ENCODE results near the gene PRPF19. TPM values are rescaled to one million over a fixed set of nuclear protein-coding genes. Genes with fewer than 3 reads are reported as not detected.

PRPF19 gene
- total RNA-seq, 3 donors from 2014 or later (not counting 1 experiment from before 2014, with no cell fraction given): 61.0 to 69.7 (median 67.5) TPM

- 83% methylated on average over 10 of the region's 10 CpGs for WGBS (ENCODE audit: insufficient coverage)
- peak overlapping the region; percentile 4 for H3K4me3 Mint-ChIP-seq
- H3K27me3 ChIP-seq (ENCODE audit: control insufficient read depth, insufficient read depth, low read length): no peaks in the 10 kb centered on the region
- H3K27me3 Mint-ChIP-seq (ENCODE audit: low read depth in 2 of 2): no peaks in the 10 kb centered on the region
- TF ChIP-seq CTCF (IDR thresholded peaks at IDR 0.05): no peak
- H3K4me1 ChIP-seq (ENCODE audit: control insufficient read depth, insufficient read depth, low read length): peaks cover 33% of the 10 kb centered on the region
- no peak overlapping the region for H3K4me3 ChIP-seq (ENCODE audit: low read length)
- no peaks in the 10 kb centered on the region for H3K9me3 Mint-ChIP-seq
- intact Hi-C loops (cut with micrococcal nuclease): no loop called here
- no peak for DNase-seq
- no peaks in the 10 kb centered on the region for H3K9me3 ChIP-seq (ENCODE audit: control insufficient read depth, insufficient read depth, low read length)
- H3K27ac ChIP-seq (ENCODE audit: low read length): no peak overlapping the region
- H3K4me1 Mint-ChIP-seq: peaks cover 39 to 52% of the 10 kb centered on the region in 2 donors
- H3K36me3 Mint-ChIP-seq: no peaks in the 10 kb centered on the region
- H3K27ac Mint-ChIP-seq: peak overlapping the region in 1 of 2 donors; percentile 91
- peaks cover 15% of the 10 kb centered on the region for H3K36me3 ChIP-seq (ENCODE audit: control insufficient read depth, insufficient read depth, low read length)
- no peak for ATAC-seq
These were observed 62.1 kb downstream of the PRPF19 start for GRCh38 chr11:60844045-60844869.

- DNase-seq: no peak
- Mint-ChIP-seq H3K36me3 (no peaks in the 10 kb centered on the region), H3K27ac (peak overlapping the region; percentile 91 to 92), H3K9me3 (no peaks in the 10 kb centered on the region), H3K27me3 (ENCODE audit: low read depth in 2 of 2) (no peaks in the 10 kb centered on the region), H3K4me1 (peaks cover 39 to 48% of the 10 kb centered on the region in 2 donors), H3K4me3 (peak overlapping the region; percentile 95)
- intact Hi-C loops (cut with micrococcal nuclease): loop anchor here (1.0 kb wide), 1 partner anchor 72 kb away; no protein-coding TSS in a partner anchor
- Histone ChIP-seq H3K36me3 (ENCODE audit: control insufficient read depth, insufficient read depth, low read length) (peaks cover 3% of the 10 kb centered on the region), H3K27me3 (ENCODE audit: control insufficient read depth, insufficient read depth, low read length) (no peaks in the 10 kb centered on the region), H3K27ac (ENCODE audit: low read length) (peak overlapping the region; percentile 73), H3K4me3 (ENCODE audit: low read length) (peak overlapping the region; percentile 99), H3K4me1 (ENCODE audit: control insufficient read depth, insufficient read depth, low read length) (peaks cover 33% of the 10 kb centered on the region), H3K9me3 (ENCODE audit: control insufficient read depth, insufficient read depth, low read length) (no peaks in the 10 kb centered on the region)
- 18% methylated on average over 23 of the region's 23 CpGs for WGBS (ENCODE audit: insufficient coverage)
- TF ChIP-seq CTCF (IDR thresholded peaks at IDR 0.05): no peak
- no peak for ATAC-seq
These were observed 63.5 kb downstream of the PRPF19 start for GRCh38 chr11:60842668-60843600.

- Mint-ChIP-seq H3K4me1 (peaks cover 39 to 48% of the 10 kb centered on the region in 2 donors), H3K4me3 (peak within 1 kb of the TSS; percentile 95), H3K27ac (peak within 1 kb of the TSS; percentile 91 to 92), H3K36me3 (no peaks in the 10 kb centered on the region), H3K9me3 (no peaks in the 10 kb centered on the region), H3K27me3 (ENCODE audit: low read depth in 2 of 2) (no peaks in the 10 kb centered on the region)
- TF ChIP-seq CTCF (IDR thresholded peaks at IDR 0.05): no peak
- intact Hi-C loops (cut with micrococcal nuclease): loop anchor here (1.0 kb wide), 1 partner anchor 73 kb away; no protein-coding TSS in a partner anchor
- no peaks in the 10 kb centered on the region for H3K36me3 ChIP-seq (ENCODE audit: control insufficient read depth, insufficient read depth, low read length)
- DNase-seq: peak; percentile 98 to 99
- WGBS (ENCODE audit: insufficient coverage): under 1% methylated on average over 57 of the region's 57 CpGs
- no peaks in the 10 kb centered on the region for H3K27me3 ChIP-seq (ENCODE audit: control insufficient read depth, insufficient read depth, low read length)
- peak; percentile 96 to 98 (median 97) for ATAC-seq
- H3K4me3 ChIP-seq (ENCODE audit: low read length): peak within 1 kb of the TSS; percentile 99
- H3K27ac ChIP-seq (ENCODE audit: low read length): peak within 1 kb of the TSS; percentile 73
- peaks cover 33% of the 10 kb centered on the region for H3K4me1 ChIP-seq (ENCODE audit: control insufficient read depth, insufficient read depth, low read length)
- H3K9me3 ChIP-seq (ENCODE audit: control insufficient read depth, insufficient read depth, low read length): no peaks in the 10 kb centered on the region
These were observed 64.4 kb downstream of the PRPF19 start, which contains the start of gene CCDC86 for GRCh38 chr11:60841797-60842667. Gene CCDC86, plus strand, starts transcription at chr11:60842113. Its CDS starts 12 bp downstream, at chr11:60842125.

Other genes with a start within 250 kb of the PRPF19 start
- not detected for gene MS4A8, start 207.0 kb downstream of the PRPF19 start, total RNA-seq
- not detected for gene MS4A18, start 181.9 kb downstream of the PRPF19 start, total RNA-seq
- not detected for gene MS4A15, start 149.7 kb downstream of the PRPF19 start, total RNA-seq
- gene MS4A10, start 121.3 kb downstream of the PRPF19 start, total RNA-seq: not detected
- gene CCDC86, start 64.5 kb downstream of the PRPF19 start, total RNA-seq: 10 to 100 TPM; 10.6 to 12.5 (median 10.7) TPM
- gene PTGDR2, start 50.6 kb downstream of the PRPF19 start, total RNA-seq: 10 to 100 TPM in 1 of 3 donors, 1 to 10 TPM in 1, under 1 TPM in 1; 0.66 to 12.4 (median 1.7) TPM
- under 1 TPM in 1 of 3 donors, not detected in 2; 0.35 TPM for gene ZP1, start 39.0 kb downstream of the PRPF19 start, total RNA-seq
- 100 to 1,000 TPM in 1 of 3 donors, 10 to 100 TPM in 2; 89.3 to 102 (median 96.8) TPM for gene TMEM109, start 7.6 kb upstream of the PRPF19 start, total RNA-seq
- gene TMEM132A, start 17.9 kb upstream of the PRPF19 start, total RNA-seq: not detected
- 10 to 100 TPM; 11.6 to 26.5 (median 20.1) TPM for gene SLC15A3, start 45.6 kb upstream of the PRPF19 start, total RNA-seq
- 100 to 1,000 TPM in 1 of 3 donors, 10 to 100 TPM in 2; 18.9 to 111 (median 85.6) TPM for gene CD6, start 65.1 kb upstream of the PRPF19 start, total RNA-seq
- gene CD5, start 195.9 kb upstream of the PRPF19 start, total RNA-seq: 10 to 100 TPM in 1 of 3 donors, 1 to 10 TPM in 2; 1.2 to 17.7 (median 7.9) TPM

All from natural killer cell (primary cell).